Neural cell (in vitro differentiated cells): ENCODE data around the gene C19orf33. TPM values are rescaled to one million over a fixed set of nuclear protein-coding genes. Genes with fewer than 3 reads are reported as not detected.

Source experiments
- H2AFZ ChIP-seq: fragments of 200-600, 300-800 bp; sonication (generic), shearing (Covaris generic); 2 replicates; pipeline ENCODE4 v1.6.0; 2014; ENCODE audit warnings: low read depth, mild to moderate bottlenecking, antibody characterized with exemption, low read length, moderate library complexity
- H3F3A ChIP-seq: fragments of 200-600 bp; shearing (Covaris generic); 2 replicates; pipeline ENCODE4 v1.6.1; 2016; ENCODE audit warnings: mild to moderate bottlenecking, moderate library complexity, mixed read lengths, antibody characterized with exemption, low read length; ENCODE audit not compliant: insufficient read depth, poor library complexity, severe bottlenecking
- H3K27ac ChIP-seq: fragments of 200-600, 300-800 bp; sonication (generic), shearing (Covaris generic); 2 replicates; pipeline ENCODE4 v1.5.1; 2014; ENCODE audit warnings: mild to moderate bottlenecking, low read length, moderate library complexity
- H3K27me3 ChIP-seq: fragments of 300-800, 200-600 bp; sonication (generic), shearing (Covaris generic); 2 replicates; pipeline ENCODE4 v1.6.0; 2014; ENCODE audit warnings: mild to moderate bottlenecking, low read depth, low read length, moderate library complexity; ENCODE audit not compliant: insufficient read depth
- H3K36me3 ChIP-seq: fragments of 300-800, 200-600 bp; sonication (generic), shearing (Covaris generic); 2 replicates; pipeline ENCODE4 v1.5.1; 2014; ENCODE audit warnings: mild to moderate bottlenecking, antibody characterized with exemption, low read length, moderate library complexity; ENCODE audit not compliant: insufficient read depth
- H3K4me2 ChIP-seq: fragments of 300-800, 200-600 bp; sonication (generic), shearing (Covaris generic); 2 replicates; pipeline ENCODE4 v1.6.0; 2014; ENCODE audit warnings: mild to moderate bottlenecking, low read length
- H3K4me3 ChIP-seq: fragments of 300-800, 200-600 bp; sonication (generic), shearing (Covaris generic); 2 replicates; pipeline ENCODE4 v1.5.1; 2014; ENCODE audit warnings: mild to moderate bottlenecking, low read length, moderate library complexity
- H3K79me2 ChIP-seq: fragments of 200-600 bp; shearing (Covaris generic); replicated peaks from 2 replicates; pipeline ENCODE4 v1.6.0; 2014; ENCODE audit warnings: mild to moderate bottlenecking, low read length, moderate library complexity; ENCODE audit not compliant: insufficient read depth
- H3K9ac ChIP-seq: fragments of 300-800, 200-600 bp; sonication (generic), shearing (Covaris generic); 2 replicates; pipeline ENCODE4 v1.6.1; 2016; ENCODE audit warnings: mild to moderate bottlenecking, low read length, mixed read lengths
- H3K9me2 ChIP-seq: fragments of 200-600 bp; shearing (Covaris generic); 2 replicates; pipeline ENCODE4 v1.6.1; 2016; ENCODE audit warnings: mild to moderate bottlenecking, low read length, mixed read lengths; ENCODE audit not compliant: insufficient read depth
- H3K9me3 ChIP-seq: fragments of 200-600, 300-800 bp; sonication (generic), shearing (Covaris generic); 2 replicates; pipeline ENCODE4 v1.6.1; 2016; ENCODE audit warnings: mild to moderate bottlenecking, mixed run types, low read length, moderate library complexity, mixed read lengths
- H4K20me1 ChIP-seq: fragments of 200-600 bp; shearing (Covaris generic); 2 replicates; pipeline ENCODE4 v1.6.1; 2016; ENCODE audit warnings: mild to moderate bottlenecking, mixed run types; ENCODE audit not compliant: insufficient read depth
- EP300 ChIP-seq: fragments of 450-650 bp; conservative IDR thresholded peaks from 2 replicates; pipeline ENCODE4 v1.6.1; 2014; ENCODE audit warnings: antibody characterized with exemption, mild to moderate bottlenecking, moderate library complexity; ENCODE audit not compliant: poor library complexity, severe bottlenecking
- EZH2 ChIP-seq: fragments of 200-600, 300-800 bp; shearing (Covaris generic), sonication (generic); IDR thresholded peaks from 2 replicates; pipeline ENCODE4 v1.6.1; 2014; ENCODE audit warnings: antibody characterized with exemption, low read length, borderline replicate concordance, mild to moderate bottlenecking; ENCODE audit not compliant: insufficient read depth, poor library complexity, severe bottlenecking
- MXI1 ChIP-seq: fragments of 450-650 bp; conservative IDR thresholded peaks from 2 replicates; pipeline ENCODE4 v1.6.1; 2014; ENCODE audit warnings: antibody characterized with exemption, mild to moderate bottlenecking; ENCODE audit not compliant: poor library complexity, severe bottlenecking
- POLR2AphosphoS5 ChIP-seq: IDR thresholded peaks from 2 replicates; pipeline ENCODE4 v1.6.1; 2012
- RAD21 ChIP-seq: fragments of 450-650 bp; conservative IDR thresholded peaks from 2 replicates; pipeline ENCODE4 v1.6.1; 2014; ENCODE audit warnings: antibody characterized with exemption, mild to moderate bottlenecking, moderate library complexity
- REST ChIP-seq: IDR thresholded peaks from 2 replicates; pipeline ENCODE4 v1.6.1; 2012; ENCODE audit warnings: borderline replicate concordance
- SMC3 ChIP-seq: fragments of 450-650 bp; conservative IDR thresholded peaks from 2 replicates; pipeline ENCODE4 v1.6.1; 2014; ENCODE audit warnings: antibody characterized with exemption, mild to moderate bottlenecking, moderate library complexity; ENCODE audit not compliant: poor library complexity
- TAF1 ChIP-seq: IDR thresholded peaks from 2 replicates; pipeline ENCODE4 v1.6.1; 2012; ENCODE audit warnings: low read depth
- polyA plus RNA-seq: library from polyadenylated mRNA; depleted of rRNA; stranded (reverse); fragments of >200 nt; gene quantifications from 2 replicates; pipeline ENCODE4 v1.2.3, GENCODE V29; 2014
- TF ChIP-seq, protein P1 (sequence below): fragments of 450-650 bp; IDR thresholded peaks from 2 replicates; pipeline ENCODE4 v1.5.1; 2014; ENCODE audit warnings: antibody characterized with exemption, mild to moderate bottlenecking, moderate library complexity; ENCODE audit not compliant: poor library complexity, severe bottlenecking

The C19orf33 gene
- polyA plus RNA-seq, 1 donor from 2014 or later = not detected

DNA sequence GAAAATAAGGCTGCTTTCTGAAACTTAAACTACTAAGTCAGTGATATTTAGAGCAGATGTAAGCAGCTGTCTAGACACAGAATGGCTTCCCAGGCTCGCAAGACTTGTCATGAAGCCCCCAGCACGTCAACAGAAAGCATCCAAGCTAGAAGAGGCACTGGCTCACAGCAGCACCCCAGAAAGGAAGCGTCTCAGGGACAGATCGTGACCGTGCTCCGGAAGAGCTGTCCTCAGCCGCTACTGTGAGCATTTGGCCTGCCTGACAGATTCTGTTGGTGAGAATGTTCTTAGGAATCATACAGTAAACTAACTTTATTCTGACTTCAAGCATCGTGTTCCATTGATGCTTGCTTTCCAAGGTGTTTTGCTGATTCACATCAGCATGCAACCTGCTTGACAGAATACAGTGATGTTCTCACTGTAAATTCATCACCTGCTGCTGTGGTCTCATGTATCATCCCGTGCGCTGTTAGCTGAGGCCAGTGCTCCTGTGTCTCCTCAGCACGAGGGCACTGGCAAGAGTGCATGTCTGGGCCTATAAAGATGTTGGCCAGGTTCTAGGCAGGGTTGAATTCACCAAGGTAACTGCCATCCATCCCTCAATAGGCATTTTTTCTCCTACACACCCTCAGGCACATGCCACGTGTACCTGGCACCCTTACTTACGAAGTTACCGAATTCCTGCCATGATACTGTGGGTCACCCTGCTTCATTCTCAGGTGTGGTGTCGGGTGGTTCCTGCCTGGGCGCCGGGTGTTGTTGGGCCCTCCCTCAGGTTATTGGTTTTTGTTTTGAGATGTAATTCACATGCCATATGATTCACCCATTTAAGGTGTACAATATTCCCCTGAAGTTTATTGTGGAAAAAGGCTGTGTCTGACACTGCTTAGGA lies 23.8 kb upstream of the C19orf33 start:
- Histone ChIP-seq H3K9me2 (no peaks in the 10 kb centered on the region), H3K4me3 (no peak overlapping the region), H3K9ac (no peak overlapping the region), H3K27ac (no peak overlapping the region), H3K9me3 (no peaks in the 10 kb centered on the region), H3K36me3 (no peaks in the 10 kb centered on the region), H3F3A (no peaks in the 10 kb centered on the region), H3K79me2 (no peaks in the 10 kb centered on the region), H3K4me2 (no peak overlapping the region), H4K20me1 (no peaks in the 10 kb centered on the region), H3K27me3 (no peaks in the 10 kb centered on the region), H2AFZ (no peak overlapping the region)
- TF ChIP-seq POLR2AphosphoS5 = no peak
- TF ChIP-seq EZH2 = no peak
- TF ChIP-seq SMC3 = no peak
- TF ChIP-seq RAD21 = no peak

- H3K4me3 ChIP-seq = no peak overlapping the region
- H3K9me3 ChIP-seq = no peaks in the 10 kb centered on the region
- H4K20me1 ChIP-seq = no peaks in the 10 kb centered on the region
- H3K36me3 ChIP-seq = no peaks in the 10 kb centered on the region
- no peak overlapping the region for H3K4me2 ChIP-seq
- H2AFZ ChIP-seq = no peak overlapping the region
- no peaks in the 10 kb centered on the region for H3F3A ChIP-seq
- H3K27me3 ChIP-seq = no peaks in the 10 kb centered on the region
- H3K9me2 ChIP-seq = no peaks in the 10 kb centered on the region
- no peak for TF ChIP-seq SMC3
- TF ChIP-seq MXI1 = no peak
- TF ChIP-seq RAD21 = no peak
- H3K9ac ChIP-seq = no peak overlapping the region
- no peak overlapping the region for H3K27ac ChIP-seq
- H3K79me2 ChIP-seq = no peaks in the 10 kb centered on the region
These were observed 22.1 kb upstream of the C19orf33 start for GRCh38 chr19:38281811-38282566.

DNA sequence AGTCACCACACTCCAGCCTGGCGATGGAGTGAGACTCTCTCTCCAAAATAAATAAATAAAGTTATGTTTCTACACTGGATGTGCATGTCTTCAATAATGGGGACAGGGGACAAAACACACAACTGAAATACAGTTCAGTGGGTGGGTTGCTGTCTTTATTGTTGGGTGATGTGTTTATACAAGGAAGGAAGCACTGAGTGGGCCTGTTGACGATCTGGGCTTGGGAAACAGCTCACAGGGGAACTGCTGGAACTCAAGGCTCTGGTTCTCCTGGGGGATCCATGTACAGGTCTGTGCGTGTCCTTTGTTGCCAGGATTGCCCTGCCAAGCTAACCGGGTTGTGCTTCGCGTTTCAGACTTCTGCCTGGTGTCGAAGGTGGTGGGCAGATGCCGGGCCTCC lies 20.8 kb upstream of the C19orf33 start:
- Histone ChIP-seq H3K79me2 (no peaks in the 10 kb centered on the region), H2AFZ (no peak overlapping the region), H3K27ac (no peak overlapping the region), H3K9me3 (no peaks in the 10 kb centered on the region), H3K4me3 (no peak overlapping the region), H3F3A (no peaks in the 10 kb centered on the region), H4K20me1 (no peaks in the 10 kb centered on the region), H3K9me2 (no peaks in the 10 kb centered on the region), H3K36me3 (no peaks in the 10 kb centered on the region), H3K27me3 (no peaks in the 10 kb centered on the region), H3K4me2 (no peak overlapping the region), H3K9ac (no peak overlapping the region)
- TF ChIP-seq RAD21 (no peak), TAF1 (no peak), SMC3 (no peak), POLR2AphosphoS5 (no peak), EP300 (no peak), EZH2 (no peak), MXI1 (no peak), REST (no peak)
- TF ChIP-seq, protein P1, sequence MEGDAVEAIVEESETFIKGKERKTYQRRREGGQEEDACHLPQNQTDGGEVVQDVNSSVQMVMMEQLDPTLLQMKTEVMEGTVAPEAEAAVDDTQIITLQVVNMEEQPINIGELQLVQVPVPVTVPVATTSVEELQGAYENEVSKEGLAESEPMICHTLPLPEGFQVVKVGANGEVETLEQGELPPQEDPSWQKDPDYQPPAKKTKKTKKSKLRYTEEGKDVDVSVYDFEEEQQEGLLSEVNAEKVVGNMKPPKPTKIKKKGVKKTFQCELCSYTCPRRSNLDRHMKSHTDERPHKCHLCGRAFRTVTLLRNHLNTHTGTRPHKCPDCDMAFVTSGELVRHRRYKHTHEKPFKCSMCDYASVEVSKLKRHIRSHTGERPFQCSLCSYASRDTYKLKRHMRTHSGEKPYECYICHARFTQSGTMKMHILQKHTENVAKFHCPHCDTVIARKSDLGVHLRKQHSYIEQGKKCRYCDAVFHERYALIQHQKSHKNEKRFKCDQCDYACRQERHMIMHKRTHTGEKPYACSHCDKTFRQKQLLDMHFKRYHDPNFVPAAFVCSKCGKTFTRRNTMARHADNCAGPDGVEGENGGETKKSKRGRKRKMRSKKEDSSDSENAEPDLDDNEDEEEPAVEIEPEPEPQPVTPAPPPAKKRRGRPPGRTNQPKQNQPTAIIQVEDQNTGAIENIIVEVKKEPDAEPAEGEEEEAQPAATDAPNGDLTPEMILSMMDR = no peak
